Coronary artery (tissue), 2 donors: ENCODE results near the gene NAA20.
A peak's percentile ranks its signal among the peaks of the same experiment; 100 is the strongest.

Experiments used
- DNase-seq: peaks from one replicate; pipeline ENCODE4 v3.0.0-alpha.2; 2017; ENCODE audit warnings: low spot score
- H3K27ac ChIP-seq, 2 donors: fragments of 200-600 bp; sonication (generic); one replicate each; pipeline ENCODE4 v1.5.1; 2016 to 2019
- H3K4me3 ChIP-seq: fragments of 200-600 bp; sonication (generic); 2 replicates; pipeline ENCODE4 v1.5.1; 2016; ENCODE audit warnings: mild to moderate bottlenecking, moderate library complexity
- TF ChIP-seq, protein P1 (sequence below): fragments of 200-600 bp; sonication (generic); IDR thresholded peaks from one replicate; pipeline ENCODE4 v1.5.1; 2019; ENCODE audit warnings: antibody characterized with exemption

The NAA20 gene

GRCh38 chr20:20052074-20052970 is 35.2 kb downstream of the NAA20 start, which contains the start of the genes CFAP61 and CRNKL1:
CFAP61 (plus strand) TSS chr20:20052532; CDS start chr20:20056654, 4,122 bp downstream.
CRNKL1 (minus strand) TSS chr20:20052466; CDS start chr20:20052342, 124 bp downstream.
- DNase-seq, result peak; percentile 98
- TF ChIP-seq, protein P1, sequence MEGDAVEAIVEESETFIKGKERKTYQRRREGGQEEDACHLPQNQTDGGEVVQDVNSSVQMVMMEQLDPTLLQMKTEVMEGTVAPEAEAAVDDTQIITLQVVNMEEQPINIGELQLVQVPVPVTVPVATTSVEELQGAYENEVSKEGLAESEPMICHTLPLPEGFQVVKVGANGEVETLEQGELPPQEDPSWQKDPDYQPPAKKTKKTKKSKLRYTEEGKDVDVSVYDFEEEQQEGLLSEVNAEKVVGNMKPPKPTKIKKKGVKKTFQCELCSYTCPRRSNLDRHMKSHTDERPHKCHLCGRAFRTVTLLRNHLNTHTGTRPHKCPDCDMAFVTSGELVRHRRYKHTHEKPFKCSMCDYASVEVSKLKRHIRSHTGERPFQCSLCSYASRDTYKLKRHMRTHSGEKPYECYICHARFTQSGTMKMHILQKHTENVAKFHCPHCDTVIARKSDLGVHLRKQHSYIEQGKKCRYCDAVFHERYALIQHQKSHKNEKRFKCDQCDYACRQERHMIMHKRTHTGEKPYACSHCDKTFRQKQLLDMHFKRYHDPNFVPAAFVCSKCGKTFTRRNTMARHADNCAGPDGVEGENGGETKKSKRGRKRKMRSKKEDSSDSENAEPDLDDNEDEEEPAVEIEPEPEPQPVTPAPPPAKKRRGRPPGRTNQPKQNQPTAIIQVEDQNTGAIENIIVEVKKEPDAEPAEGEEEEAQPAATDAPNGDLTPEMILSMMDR, result no peak
- peak within 1 kb of the TSS; percentile 67 to 85 for H3K27ac ChIP-seq
- peak within 1 kb of the TSS; percentile 86 for H3K4me3 ChIP-seq

- Histone ChIP-seq H3K4me3 (no peak overlapping the region), H3K27ac (no peak overlapping the region)
- TF ChIP-seq, protein P1, result no peak
- no peak for DNase-seq
These were observed 43.3 kb downstream of the NAA20 start for GRCh38 chr20:20060234-20060998.

DNA sequence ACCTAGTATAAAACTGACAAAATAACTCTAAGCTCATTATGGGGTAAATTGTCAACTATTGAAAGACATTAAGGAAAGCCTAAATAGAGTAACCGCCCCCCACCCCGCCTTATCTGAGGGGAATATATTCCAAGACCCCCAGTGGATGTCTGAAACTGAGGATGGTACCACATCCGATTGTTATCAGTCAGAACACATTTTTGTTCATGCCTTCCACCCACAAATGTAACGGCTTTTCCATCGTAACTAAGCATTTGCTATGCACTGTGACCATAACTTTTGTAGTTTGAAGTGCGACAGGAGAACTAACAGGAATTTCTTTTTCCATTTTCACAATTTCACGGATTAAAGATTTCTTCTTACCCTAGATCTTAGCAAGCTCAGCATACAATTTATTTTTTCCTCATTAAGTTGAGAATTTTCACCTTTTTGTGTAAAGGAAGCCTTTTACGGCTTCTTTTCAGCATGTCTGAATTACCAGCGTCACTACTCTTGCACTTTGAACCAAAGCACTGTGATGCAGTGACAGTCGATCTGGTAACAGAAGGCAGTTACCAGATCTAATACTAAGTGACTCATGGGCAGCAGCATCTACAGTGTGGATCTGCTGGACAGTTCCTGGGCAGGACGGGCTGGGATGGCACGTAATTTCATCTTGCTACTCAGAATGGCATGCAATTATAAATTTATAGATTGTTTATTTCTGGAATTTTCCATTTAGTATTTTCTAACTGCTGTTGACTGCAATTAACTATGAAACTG is 47.0 kb downstream of the NAA20 start:
- Histone ChIP-seq H3K27ac (no peak overlapping the region), H3K4me3 (no peak overlapping the region)
- TF ChIP-seq, protein P1, result no peak
- DNase-seq, result no peak

DNA sequence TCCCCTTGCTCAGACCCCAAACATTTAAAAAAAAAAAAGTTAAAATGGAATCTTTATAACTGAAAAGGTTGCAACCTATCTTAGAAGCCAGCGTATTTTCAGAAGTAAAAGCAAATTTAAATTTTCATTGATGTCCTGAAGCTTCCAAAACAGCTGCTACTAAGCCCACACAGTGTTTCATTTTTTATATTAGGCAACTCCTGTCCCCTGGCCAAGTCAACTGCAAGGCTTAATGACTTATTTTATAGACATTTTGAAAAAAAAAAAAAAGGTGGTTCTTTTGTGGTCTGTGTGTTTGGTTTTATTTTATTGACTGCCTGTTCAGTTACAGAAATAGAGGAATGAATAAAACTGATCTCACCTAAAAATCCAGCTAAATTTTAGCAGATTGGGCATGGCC is 48.2 kb downstream of the NAA20 start:
- DNase-seq, result no peak
- Histone ChIP-seq H3K27ac (no peak overlapping the region), H3K4me3 (no peak overlapping the region)
- TF ChIP-seq, protein P1, result no peak

DNA sequence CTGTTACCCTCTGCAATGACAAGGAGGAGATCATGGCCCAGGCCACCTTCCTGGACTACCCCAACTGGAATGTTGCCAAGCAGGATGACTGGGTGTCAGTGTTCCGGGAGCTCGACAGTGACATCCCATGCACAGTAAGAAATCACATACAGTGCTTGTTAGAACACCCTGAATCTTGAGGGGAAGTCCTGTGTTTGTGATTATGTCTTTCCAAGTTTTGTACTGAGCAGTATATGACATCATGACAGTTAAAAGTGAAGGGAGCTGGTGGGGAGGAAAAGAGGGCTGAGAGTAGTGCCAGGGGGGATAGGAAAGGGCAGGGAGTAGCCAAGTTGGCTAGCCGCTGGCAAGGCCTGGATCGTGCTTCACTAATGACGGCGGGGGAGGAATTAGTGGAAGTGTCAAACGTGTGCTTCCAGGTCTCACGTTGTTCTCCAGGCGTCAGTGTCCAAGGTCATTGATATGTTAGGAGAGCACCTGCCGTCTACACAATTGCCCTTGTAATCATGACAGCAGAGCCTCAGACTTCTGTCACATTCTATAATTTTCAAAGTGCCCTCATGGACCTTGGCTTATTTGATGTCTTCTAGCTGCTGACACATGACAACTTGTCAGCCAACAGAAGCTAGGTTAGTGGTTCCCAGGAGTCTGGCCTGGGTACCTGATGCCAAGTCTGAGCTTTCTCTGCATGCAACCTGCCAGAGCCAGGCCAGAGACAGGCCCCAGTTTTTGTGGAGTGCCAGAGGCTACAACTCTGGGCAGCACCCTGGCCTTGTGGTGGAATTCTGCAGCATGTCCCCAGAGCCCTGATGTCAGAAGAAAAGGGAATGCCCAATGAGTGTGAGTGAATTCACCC is 53.9 kb downstream of the NAA20 start:
- TF ChIP-seq, protein P1, result no peak
- Histone ChIP-seq H3K4me3 (no peak overlapping the region), H3K27ac (no peak overlapping the region)
- DNase-seq, result no peak

DNA sequence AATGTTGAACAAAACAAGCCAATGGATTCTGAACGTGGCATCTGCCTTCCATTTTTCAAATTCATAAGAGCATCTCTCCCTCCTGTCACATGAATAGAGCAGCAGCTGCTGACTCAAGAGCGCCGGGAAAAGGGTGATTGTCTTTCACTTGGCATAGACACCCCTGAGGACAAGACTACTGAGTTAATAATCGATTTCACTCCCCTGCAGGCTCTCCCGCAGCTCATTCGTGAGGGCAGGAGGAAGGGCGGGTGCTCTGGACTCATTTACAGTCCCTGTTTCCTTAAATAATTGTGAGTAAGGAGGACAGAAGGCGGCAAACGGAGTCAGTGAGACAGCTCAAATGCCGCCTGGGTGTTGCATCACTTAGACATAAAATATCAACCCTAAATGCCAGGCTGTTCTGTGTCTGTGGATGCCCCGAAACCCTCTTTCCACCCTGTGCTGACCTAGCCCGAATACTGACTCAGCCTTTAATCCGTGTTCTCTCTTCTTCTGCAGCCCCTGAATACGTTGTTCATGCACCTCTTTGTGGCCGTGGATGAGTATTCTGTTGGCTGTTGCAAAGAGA is 56.7 kb downstream of the NAA20 start:
- DNase-seq, result no peak
- Histone ChIP-seq H3K4me3 (no peak overlapping the region), H3K27ac (no peak overlapping the region)
- TF ChIP-seq, protein P1, result no peak
